Measurements from ENCODE around the gene CFAP299.

CFAP299 gene

DNA sequence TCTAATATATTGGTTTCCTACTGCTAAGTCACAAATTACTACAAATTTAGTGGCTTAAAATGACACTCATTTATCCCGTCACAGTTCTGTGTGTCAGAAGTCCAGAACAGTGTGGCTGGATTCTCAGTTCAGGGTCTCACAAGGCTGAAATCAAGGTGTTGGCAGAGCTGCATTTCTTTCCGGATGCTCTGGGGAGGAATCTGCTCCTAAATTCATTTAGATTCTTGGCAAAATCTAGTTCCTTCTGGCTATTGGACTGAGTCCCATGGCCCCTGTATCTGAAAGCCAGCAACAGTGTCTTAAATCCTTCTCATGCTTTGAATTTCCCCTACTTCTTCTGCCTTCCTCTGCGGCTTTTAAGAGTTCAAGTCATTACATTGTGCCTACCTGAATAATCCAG is 591.9 kb downstream of the CFAP299 start:
- DNase-seq (ENCODE audit: low read depth): no peak

- no peak for DNase-seq (ENCODE audit: low read depth)
These were observed 596.1 kb downstream of the CFAP299 start for GRCh38 chr4:80931631-80932081.

GRCh38 chr4:80948141-80948540 is 612.6 kb downstream of the CFAP299 start:
- no peak for DNase-seq (ENCODE audit: low read depth)

DNA sequence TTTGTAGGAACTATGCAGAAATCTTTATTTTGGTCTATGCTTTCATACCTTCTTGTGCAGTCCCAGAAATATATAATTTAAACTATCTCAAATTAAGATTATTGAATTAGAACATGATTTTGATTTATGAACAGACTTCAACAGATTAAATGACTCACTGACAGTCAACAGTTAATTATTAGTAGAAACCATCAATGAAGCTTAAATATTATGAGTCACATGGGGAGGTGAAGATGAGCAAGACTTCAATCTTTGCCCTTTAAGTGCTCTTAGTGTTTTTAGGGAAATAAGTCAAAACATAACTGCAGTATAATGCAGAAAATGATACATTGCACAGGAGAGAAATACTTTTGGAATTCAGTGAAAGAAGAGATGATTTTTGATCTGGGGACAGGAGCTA is 613.5 kb downstream of the CFAP299 start:
- DNase-seq (ENCODE audit: low read depth): no peak

DNA sequence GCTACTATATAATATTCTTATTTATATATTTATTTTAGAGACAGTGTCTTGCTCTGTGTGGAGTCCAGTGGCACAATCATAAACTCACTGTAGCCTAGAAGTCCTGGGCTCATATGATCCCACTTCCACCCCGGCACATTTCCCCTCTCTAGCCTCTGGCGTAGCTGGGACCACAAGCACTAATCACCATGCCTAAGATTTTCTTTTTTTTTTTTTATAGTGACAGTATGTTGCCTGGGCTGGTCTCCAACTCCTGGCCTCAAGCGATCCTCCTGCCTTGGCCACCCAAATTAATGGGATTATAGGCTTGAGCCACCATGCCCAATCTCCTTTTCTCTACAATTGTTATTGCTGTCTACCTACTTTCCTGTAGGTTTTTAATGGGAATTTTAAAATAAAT is 620.9 kb downstream of the CFAP299 start:
- DNase-seq (ENCODE audit: low read depth): no peak

GRCh38 chr4:80963051-80963450 is 627.5 kb downstream of the CFAP299 start:
- DNase-seq (ENCODE audit: low read depth): no peak

DNA sequence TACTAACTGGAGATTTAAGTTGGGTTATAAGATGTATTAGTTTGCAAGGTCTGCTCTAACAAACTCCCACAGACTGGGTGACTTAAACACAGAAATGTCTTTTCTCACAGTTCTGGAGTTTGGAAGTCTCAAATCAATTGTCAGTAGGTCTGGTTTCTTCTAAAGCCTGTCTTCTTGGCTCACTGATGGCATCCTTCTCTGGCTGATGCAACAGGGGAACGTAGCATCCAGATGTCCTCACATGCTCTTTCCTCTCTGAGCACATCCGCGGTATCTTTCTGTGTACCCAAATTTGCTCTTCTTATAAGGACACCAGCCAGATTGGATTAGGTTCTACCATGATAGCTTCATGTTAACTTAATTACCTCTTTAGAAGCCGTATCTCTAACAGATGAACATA is 631.8 kb downstream of the CFAP299 start:
- DNase-seq (ENCODE audit: low read depth): no peak

- DNase-seq (ENCODE audit: low read depth): no peak
These were observed 644.7 kb downstream of the CFAP299 start for GRCh38 chr4:80980239-80980638.

- DNase-seq (ENCODE audit: low read depth): no peak
These were observed 650.5 kb downstream of the CFAP299 start for GRCh38 chr4:80986011-80986410.

GRCh38 chr4:80989921-80990544 is 654.5 kb downstream of the CFAP299 start:
- peak; percentile 31 for DNase-seq (ENCODE audit: low read depth)

DNA sequence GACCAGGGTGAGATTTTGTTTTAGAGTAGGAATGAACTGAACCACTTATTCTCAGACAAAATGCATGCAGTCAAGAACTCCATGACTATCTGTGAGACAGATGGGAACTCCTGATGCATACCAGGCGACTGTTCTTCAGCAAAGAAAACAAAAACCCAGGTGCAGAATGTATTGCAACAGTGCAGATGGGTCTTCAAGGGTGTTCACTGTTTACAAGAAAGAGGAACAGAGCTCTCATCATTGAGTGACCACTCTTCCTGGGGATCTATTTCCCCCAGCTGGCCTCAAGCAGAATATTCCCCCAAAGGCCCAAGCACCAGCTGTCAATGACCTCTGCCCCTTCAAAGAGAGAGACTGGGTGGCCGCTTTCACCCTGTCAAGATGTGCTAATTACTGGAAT is 655.3 kb downstream of the CFAP299 start:
- DNase-seq (ENCODE audit: low read depth): no peak

DNA sequence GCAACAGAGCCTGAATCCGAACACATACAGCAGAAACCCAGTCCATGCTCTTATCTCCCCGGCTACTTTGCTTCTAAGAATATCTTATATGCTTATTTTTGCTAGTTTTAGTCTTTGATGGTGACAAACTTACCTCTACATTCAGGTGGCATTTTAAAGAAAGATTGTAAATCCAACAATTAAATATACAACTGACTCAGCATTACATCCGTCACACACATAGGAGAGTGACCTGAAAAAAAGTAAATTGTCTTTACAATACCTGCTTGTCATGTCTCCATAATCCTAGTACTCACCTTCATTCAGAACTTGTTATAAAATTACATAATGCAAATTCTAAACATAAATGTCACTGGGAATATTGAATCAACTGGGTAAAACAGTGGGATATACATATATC is 664.4 kb downstream of the CFAP299 start:
- no peak for DNase-seq (ENCODE audit: low read depth)

- no peak for DNase-seq (ENCODE audit: low read depth)
These were observed 668.1 kb downstream of the CFAP299 start for GRCh38 chr4:81003597-81004111.

- DNase-seq (ENCODE audit: low read depth): no peak
These were observed 671.9 kb downstream of the CFAP299 start for GRCh38 chr4:81007417-81007816.

Measured in CMK (cell line).